GM23338 (cell line): Measurements from ENCODE around the gene SFT2D2. TPM values are rescaled to one million over a fixed set of nuclear protein-coding genes. Genes with fewer than 3 reads are reported as not detected.

ENCODE experiments used
- ATAC-seq: fragments of 200-7000 bp; cut with Tn5 transposase; 3 replicates; pipeline ENCODE4 v1.9.1; 2020
- DNase-seq: peaks from one replicate; pipeline ENCODE4 v3.0.0-alpha.2; 2015; ENCODE audit warnings: low spot score
- H2AFZ ChIP-seq: fragments of 200-600 bp; sonication (generic); 2 replicates; pipeline ENCODE4 v1.8.0; 2016; ENCODE audit warnings: antibody characterized with exemption, mild to moderate bottlenecking, moderate library complexity
- H3F3A ChIP-seq: fragments of 200-600 bp; sonication (generic); replicated peaks from 2 replicates; pipeline ENCODE4 v1.8.0; 2017; ENCODE audit warnings: antibody characterized with exemption, mixed run types, low read depth
- H3K27ac ChIP-seq: fragments of 200-600 bp; sonication (generic); 2 replicates; pipeline ENCODE4 v1.6.1; 2016; ENCODE audit warnings: low read depth
- H3K27me3 ChIP-seq: fragments of 200-600 bp; sonication (generic); 2 replicates; pipeline ENCODE4 v1.8.0; 2016; ENCODE audit warnings: mild to moderate bottlenecking, mixed run types, moderate library complexity; ENCODE audit not compliant: insufficient read depth
- H3K36me3 ChIP-seq: fragments of 200-600 bp; sonication (generic); 2 replicates; pipeline ENCODE4 v1.8.0; 2016; ENCODE audit warnings: mild to moderate bottlenecking; ENCODE audit not compliant: insufficient read depth
- H3K4me1 ChIP-seq: fragments of 200-600 bp; sonication (generic); 2 replicates; pipeline ENCODE4 v1.8.0; 2016; ENCODE audit warnings: mild to moderate bottlenecking, moderate library complexity; ENCODE audit not compliant: insufficient read depth
- H3K4me2 ChIP-seq: fragments of 200-600 bp; sonication (generic); 2 replicates; pipeline ENCODE4 v1.7.1; 2017; ENCODE audit warnings: mixed run types
- H3K4me3 ChIP-seq: fragments of 200-600 bp; sonication (generic); 2 replicates; pipeline ENCODE4 v1.6.1; 2016; ENCODE audit warnings: mixed run types
- H3K79me2 ChIP-seq: fragments of 200-600 bp; sonication (generic); replicated peaks from 2 replicates; pipeline ENCODE4 v1.8.0; 2017; ENCODE audit warnings: mild to moderate bottlenecking; ENCODE audit not compliant: insufficient read depth
- H3K9me2 ChIP-seq: fragments of 200-600 bp; sonication (generic); 2 replicates; pipeline ENCODE4 v1.8.0; 2017; ENCODE audit not compliant: insufficient read depth
- H4K20me1 ChIP-seq: fragments of 200-600 bp; sonication (generic); replicated peaks from 2 replicates; pipeline ENCODE4 v1.8.0; 2017; ENCODE audit warnings: mild to moderate bottlenecking; ENCODE audit not compliant: insufficient read depth
- H3K27ac Mint-ChIP-seq: 2 replicates; pipeline ENCODE4 v1.8.0; 2020; ENCODE audit warnings: inconsistent platforms, mild to moderate bottlenecking, moderate library complexity, mixed read lengths
- H3K27me3 Mint-ChIP-seq: 3 replicates; pipeline ENCODE4 v1.8.0; 2022; ENCODE audit warnings: low read depth, mild to moderate bottlenecking, moderate library complexity, mixed read lengths, inconsistent platforms; ENCODE audit not compliant: insufficient read depth, poor library complexity
- H3K36me3 Mint-ChIP-seq: 3 replicates; pipeline ENCODE4 v1.8.0; 2021; ENCODE audit warnings: low read depth, mild to moderate bottlenecking, inconsistent platforms, moderate library complexity, mixed read lengths
- H3K4me1 Mint-ChIP-seq: 3 replicates; pipeline ENCODE4 v1.8.0; 2020; ENCODE audit warnings: mild to moderate bottlenecking, inconsistent platforms, mixed read lengths
- H3K4me3 Mint-ChIP-seq: 3 replicates; pipeline ENCODE4 v1.8.0; 2021; ENCODE audit warnings: moderate library complexity, mild to moderate bottlenecking, inconsistent platforms, mixed read lengths
- H3K9me3 Mint-ChIP-seq: 3 replicates; pipeline ENCODE4 v1.8.0; 2020; ENCODE audit warnings: moderate library complexity, mild to moderate bottlenecking, inconsistent platforms, mixed read lengths
- CREB1 ChIP-seq: fragments of 250-450 bp; sonication (Bioruptor Pico); IDR thresholded peaks from 2 replicates; pipeline ENCODE4 v1.5.0; 2020; ENCODE audit warnings: low read depth, mild to moderate bottlenecking, moderate library complexity
- EZH2 ChIP-seq: fragments of 200-600 bp; sonication (generic); IDR thresholded peaks from one replicate; pipeline ENCODE4 v1.8.0; 2017; ENCODE audit warnings: antibody characterized with exemption, mild to moderate bottlenecking, low read depth; ENCODE audit not compliant: unreplicated experiment
- EZH2phosphoT487 ChIP-seq: fragments of 200-600 bp; sonication (generic); IDR thresholded peaks from one replicate; pipeline ENCODE4 v1.8.1; 2018; ENCODE audit warnings: antibody characterized with exemption; ENCODE audit not compliant: unreplicated experiment
- NANOG ChIP-seq: IDR thresholded peaks from 2 replicates; pipeline ENCODE4 v1.6.1; 2016; ENCODE audit warnings: antibody characterized with exemption, borderline replicate concordance
- POLR2AphosphoS5 ChIP-seq: IDR thresholded peaks from 2 replicates; pipeline ENCODE4 v1.6.1; 2016; ENCODE audit warnings: antibody characterized with exemption, low read depth
- ZNF114 ChIP-seq: fragments of 250-450 bp; sonication (Bioruptor Pico); IDR thresholded peaks from 2 replicates; pipeline ENCODE4 v1.5.0; 2020; ENCODE audit warnings: mild to moderate bottlenecking, moderate library complexity
- polyA plus RNA-seq: library from polyadenylated mRNA; unstranded; fragments of >200 nt; fragmentation: Nextera tagmentation; extraction: Ambion mirVana; gene quantifications from 2 replicates; pipeline ENCODE4 v1.2.1, GENCODE V29; 2016
- total RNA-seq: library from RNA; depleted of rRNA; stranded (reverse); fragments of >200 nt; shearing (Covaris generic); gene quantifications from 2 replicates; pipeline ENCODE4 v1.2.3, GENCODE V29; 2014
- TF ChIP-seq, protein P1 (sequence below): fragments of 250-450 bp; sonication (Bioruptor Pico); IDR thresholded peaks from 2 replicates; pipeline ENCODE4 v1.5.0; 2020; ENCODE audit warnings: mild to moderate bottlenecking, moderate library complexity
- TF ChIP-seq, protein P2 (sequence below): IDR thresholded peaks from one replicate; pipeline ENCODE4 v1.6.1; 2018; ENCODE audit warnings: antibody characterized with exemption; ENCODE audit not compliant: unreplicated experiment
- TF ChIP-seq, protein P3 (sequence below), 2 experiments: fragments of 200-600 bp in 1 of 2; sonication (generic) in 1 of 2; conservative IDR thresholded peaks; 2 replicates each; pipeline versions ENCODE4 v1.5.1 to v1.6.1; 2016 to 2017; ENCODE audit warnings: antibody characterized with exemption in 2 of 2, low read depth in 2 of 2, mild to moderate bottlenecking in 2 of 2, moderate library complexity in 1 of 2

SFT2D2 gene
- total and polyA plus RNA-seq, 2 experiments from 2014 or later = 7.6 to 27.2 TPM

- TF ChIP-seq POLR2AphosphoS5 = no peak
- TF ChIP-seq, protein P1, sequence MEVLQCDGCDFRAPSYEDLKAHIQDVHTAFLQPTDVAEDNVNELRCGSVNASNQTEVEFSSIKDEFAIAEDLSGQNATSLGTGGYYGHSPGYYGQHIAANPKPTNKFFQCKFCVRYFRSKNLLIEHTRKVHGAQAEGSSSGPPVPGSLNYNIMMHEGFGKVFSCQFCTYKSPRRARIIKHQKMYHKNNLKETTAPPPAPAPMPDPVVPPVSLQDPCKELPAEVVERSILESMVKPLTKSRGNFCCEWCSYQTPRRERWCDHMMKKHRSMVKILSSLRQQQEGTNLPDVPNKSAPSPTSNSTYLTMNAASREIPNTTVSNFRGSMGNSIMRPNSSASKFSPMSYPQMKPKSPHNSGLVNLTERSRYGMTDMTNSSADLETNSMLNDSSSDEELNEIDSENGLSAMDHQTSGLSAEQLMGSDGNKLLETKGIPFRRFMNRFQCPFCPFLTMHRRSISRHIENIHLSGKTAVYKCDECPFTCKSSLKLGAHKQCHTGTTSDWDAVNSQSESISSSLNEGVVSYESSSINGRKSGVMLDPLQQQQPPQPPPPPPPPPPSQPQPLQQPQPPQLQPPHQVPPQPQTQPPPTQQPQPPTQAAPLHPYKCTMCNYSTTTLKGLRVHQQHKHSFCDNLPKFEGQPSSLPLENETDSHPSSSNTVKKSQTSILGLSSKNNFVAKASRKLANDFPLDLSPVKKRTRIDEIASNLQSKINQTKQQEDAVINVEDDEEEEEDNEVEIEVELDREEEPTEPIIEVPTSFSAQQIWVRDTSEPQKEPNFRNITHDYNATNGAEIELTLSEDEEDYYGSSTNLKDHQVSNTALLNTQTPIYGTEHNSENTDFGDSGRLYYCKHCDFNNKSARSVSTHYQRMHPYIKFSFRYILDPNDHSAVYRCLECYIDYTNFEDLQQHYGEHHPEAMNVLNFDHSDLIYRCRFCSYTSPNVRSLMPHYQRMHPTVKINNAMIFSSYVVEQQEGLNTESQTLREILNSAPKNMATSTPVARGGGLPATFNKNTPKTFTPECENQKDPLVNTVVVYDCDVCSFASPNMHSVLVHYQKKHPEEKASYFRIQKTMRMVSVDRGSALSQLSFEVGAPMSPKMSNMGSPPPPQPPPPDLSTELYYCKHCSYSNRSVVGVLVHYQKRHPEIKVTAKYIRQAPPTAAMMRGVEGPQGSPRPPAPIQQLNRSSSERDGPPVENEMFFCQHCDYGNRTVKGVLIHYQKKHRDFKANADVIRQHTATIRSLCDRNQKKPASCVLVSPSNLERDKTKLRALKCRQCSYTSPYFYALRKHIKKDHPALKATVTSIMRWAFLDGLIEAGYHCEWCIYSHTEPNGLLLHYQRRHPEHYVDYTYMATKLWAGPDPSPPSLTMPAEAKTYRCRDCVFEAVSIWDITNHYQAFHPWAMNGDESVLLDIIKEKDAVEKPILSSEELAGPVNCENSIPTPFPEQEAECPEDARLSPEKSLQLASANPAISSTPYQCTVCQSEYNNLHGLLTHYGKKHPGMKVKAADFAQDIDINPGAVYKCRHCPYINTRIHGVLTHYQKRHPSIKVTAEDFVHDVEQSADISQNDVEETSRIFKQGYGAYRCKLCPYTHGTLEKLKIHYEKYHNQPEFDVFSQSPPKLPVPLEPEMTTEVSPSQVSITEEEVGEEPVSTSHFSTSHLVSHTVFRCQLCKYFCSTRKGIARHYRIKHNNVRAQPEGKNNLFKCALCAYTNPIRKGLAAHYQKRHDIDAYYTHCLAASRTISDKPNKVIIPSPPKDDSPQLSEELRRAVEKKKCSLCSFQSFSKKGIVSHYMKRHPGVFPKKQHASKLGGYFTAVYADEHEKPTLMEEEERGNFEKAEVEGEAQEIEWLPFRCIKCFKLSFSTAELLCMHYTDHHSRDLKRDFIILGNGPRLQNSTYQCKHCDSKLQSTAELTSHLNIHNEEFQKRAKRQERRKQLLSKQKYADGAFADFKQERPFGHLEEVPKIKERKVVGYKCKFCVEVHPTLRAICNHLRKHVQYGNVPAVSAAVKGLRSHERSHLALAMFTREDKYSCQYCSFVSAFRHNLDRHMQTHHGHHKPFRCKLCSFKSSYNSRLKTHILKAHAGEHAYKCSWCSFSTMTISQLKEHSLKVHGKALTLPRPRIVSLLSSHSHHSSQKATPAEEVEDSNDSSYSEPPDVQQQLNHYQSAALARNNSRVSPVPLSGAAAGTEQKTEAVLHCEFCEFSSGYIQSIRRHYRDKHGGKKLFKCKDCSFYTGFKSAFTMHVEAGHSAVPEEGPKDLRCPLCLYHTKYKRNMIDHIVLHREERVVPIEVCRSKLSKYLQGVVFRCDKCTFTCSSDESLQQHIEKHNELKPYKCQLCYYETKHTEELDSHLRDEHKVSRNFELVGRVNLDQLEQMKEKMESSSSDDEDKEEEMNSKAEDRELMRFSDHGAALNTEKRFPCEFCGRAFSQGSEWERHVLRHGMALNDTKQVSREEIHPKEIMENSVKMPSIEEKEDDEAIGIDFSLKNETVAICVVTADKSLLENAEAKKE (CRISPR knock-in tag) = no peak
- no peak for TF ChIP-seq EZH2phosphoT487
Observed at GRCh38 chr1:168199056-168199455, 26.7 kb upstream of the SFT2D2 start (continued).

DNA sequence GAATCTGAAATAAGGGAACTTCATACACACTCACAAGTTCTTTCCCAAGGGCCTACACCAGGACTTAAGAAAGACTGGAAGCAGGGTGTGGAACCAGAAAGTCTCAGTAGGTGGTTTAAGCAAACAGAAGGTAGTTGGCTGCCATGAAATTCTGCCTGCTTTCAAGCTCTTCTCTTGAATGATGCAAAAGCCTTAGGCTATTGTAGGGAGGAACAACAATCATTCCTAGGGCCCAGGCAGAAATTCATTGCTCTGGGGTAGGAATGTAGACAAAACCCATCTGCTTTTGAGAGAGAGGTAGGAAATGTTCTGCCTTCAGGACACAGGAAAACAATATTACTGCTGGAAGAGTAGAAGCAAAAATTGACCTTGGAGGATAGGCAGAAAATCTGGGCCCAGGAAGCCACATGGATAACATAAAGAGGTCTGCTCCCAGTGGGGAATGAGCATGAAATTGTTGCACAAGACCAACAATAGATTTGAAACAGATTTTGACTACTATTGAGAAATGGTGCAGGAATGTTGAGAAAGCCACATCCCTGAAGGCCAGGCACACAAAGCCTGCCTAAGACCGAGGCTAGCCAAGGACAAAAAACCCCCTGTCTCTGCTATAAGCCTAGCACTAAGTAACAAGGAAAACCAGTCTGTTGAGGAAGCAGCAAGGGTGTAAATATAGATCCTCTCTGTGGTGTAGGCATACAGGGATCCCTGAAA is 22.7 kb upstream of the SFT2D2 start:
- Histone ChIP-seq H3K36me3 (peaks cover 6% of the 10 kb centered on the region), H3K27me3 (no peaks in the 10 kb centered on the region), H3F3A (no peaks in the 10 kb centered on the region), H3K4me1 (no peaks in the 10 kb centered on the region), H3K79me2 (no peaks in the 10 kb centered on the region), H3K4me3 (no peak overlapping the region), H3K9me2 (no peaks in the 10 kb centered on the region), H2AFZ (no peak overlapping the region), H3K27ac (peak overlapping the region; percentile 18; the same call in 1 of the 2 replicates), H3K4me2 (no peak overlapping the region), H4K20me1 (no peaks in the 10 kb centered on the region)
- Mint-ChIP-seq H3K36me3 (peaks cover 18% of the 10 kb centered on the region; the same call in 2 of the 3 replicates), H3K4me3 (no peak overlapping the region), H3K4me1 (no peaks in the 10 kb centered on the region), H3K9me3 (peaks cover 14% of the 10 kb centered on the region), H3K27ac (no peak overlapping the region), H3K27me3 (peaks cover 2% of the 10 kb centered on the region)
- ATAC-seq (no peak), DNase-seq (no peak)
- no peak for TF ChIP-seq POLR2AphosphoS5
- TF ChIP-seq, protein P2, sequence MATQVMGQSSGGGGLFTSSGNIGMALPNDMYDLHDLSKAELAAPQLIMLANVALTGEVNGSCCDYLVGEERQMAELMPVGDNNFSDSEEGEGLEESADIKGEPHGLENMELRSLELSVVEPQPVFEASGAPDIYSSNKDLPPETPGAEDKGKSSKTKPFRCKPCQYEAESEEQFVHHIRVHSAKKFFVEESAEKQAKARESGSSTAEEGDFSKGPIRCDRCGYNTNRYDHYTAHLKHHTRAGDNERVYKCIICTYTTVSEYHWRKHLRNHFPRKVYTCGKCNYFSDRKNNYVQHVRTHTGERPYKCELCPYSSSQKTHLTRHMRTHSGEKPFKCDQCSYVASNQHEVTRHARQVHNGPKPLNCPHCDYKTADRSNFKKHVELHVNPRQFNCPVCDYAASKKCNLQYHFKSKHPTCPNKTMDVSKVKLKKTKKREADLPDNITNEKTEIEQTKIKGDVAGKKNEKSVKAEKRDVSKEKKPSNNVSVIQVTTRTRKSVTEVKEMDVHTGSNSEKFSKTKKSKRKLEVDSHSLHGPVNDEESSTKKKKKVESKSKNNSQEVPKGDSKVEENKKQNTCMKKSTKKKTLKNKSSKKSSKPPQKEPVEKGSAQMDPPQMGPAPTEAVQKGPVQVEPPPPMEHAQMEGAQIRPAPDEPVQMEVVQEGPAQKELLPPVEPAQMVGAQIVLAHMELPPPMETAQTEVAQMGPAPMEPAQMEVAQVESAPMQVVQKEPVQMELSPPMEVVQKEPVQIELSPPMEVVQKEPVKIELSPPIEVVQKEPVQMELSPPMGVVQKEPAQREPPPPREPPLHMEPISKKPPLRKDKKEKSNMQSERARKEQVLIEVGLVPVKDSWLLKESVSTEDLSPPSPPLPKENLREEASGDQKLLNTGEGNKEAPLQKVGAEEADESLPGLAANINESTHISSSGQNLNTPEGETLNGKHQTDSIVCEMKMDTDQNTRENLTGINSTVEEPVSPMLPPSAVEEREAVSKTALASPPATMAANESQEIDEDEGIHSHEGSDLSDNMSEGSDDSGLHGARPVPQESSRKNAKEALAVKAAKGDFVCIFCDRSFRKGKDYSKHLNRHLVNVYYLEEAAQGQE = no peak
- TF ChIP-seq, protein P3, sequence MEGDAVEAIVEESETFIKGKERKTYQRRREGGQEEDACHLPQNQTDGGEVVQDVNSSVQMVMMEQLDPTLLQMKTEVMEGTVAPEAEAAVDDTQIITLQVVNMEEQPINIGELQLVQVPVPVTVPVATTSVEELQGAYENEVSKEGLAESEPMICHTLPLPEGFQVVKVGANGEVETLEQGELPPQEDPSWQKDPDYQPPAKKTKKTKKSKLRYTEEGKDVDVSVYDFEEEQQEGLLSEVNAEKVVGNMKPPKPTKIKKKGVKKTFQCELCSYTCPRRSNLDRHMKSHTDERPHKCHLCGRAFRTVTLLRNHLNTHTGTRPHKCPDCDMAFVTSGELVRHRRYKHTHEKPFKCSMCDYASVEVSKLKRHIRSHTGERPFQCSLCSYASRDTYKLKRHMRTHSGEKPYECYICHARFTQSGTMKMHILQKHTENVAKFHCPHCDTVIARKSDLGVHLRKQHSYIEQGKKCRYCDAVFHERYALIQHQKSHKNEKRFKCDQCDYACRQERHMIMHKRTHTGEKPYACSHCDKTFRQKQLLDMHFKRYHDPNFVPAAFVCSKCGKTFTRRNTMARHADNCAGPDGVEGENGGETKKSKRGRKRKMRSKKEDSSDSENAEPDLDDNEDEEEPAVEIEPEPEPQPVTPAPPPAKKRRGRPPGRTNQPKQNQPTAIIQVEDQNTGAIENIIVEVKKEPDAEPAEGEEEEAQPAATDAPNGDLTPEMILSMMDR (conservative IDR thresholded peaks at IDR 0.05; ENCODE audit: low read depth in 2 of 2) = no peak
- TF ChIP-seq EZH2 = no peak
- no peak for TF ChIP-seq NANOG
- TF ChIP-seq ZNF114 (CRISPR knock-in tag) = no peak
- no peak for TF ChIP-seq CREB1 (CRISPR knock-in tag)
